Lung (tissue), 12 donors: ENCODE measurements around the gene ROBO1. TPM values are rescaled to one million over a fixed set of nuclear protein-coding genes. Genes with fewer than 3 reads are reported as not detected.

Experiments used
- ATAC-seq: fragments of 200-7000 bp; cut with Tn5 transposase; one replicate; pipeline ENCODE4 v1.9.1; 2020; ENCODE audit warnings: moderate number of reproducible peaks; ENCODE audit not compliant: insufficient read depth, low FRiP score
- DNase-seq, 3 donors: peaks; one replicate each; pipeline ENCODE4 v3.0.0-alpha.2; 2013 to 2017
- H3K27ac ChIP-seq, 2 donors: one replicate each; pipeline ENCODE4 v1.5.1; 2013; ENCODE audit warnings: mild to moderate bottlenecking in 2 of 2, moderate library complexity in 2 of 2, control low read depth in 1 of 2, inconsistent platforms in 1 of 2, low read depth in 1 of 2, low read length in 1 of 2
- H3K27me3 ChIP-seq, 3 donors: one replicate each; pipeline ENCODE4 v1.5.1; 2013; ENCODE audit warnings: low read length in 2 of 3; ENCODE audit not compliant: control insufficient read depth in 3 of 3, insufficient read depth in 3 of 3
- H3K36me3 ChIP-seq, 4 donors: one replicate each; pipeline ENCODE4 v1.5.1; 2013; ENCODE audit warnings: low read length in 4 of 4, mild to moderate bottlenecking in 1 of 4, moderate library complexity in 1 of 4; ENCODE audit not compliant: control insufficient read depth in 4 of 4, insufficient read depth in 4 of 4
- H3K4me1 ChIP-seq, 5 donors: one replicate each; pipeline ENCODE4 v1.5.1; 2013; ENCODE audit warnings: low read length in 5 of 5, mild to moderate bottlenecking in 2 of 5, moderate library complexity in 1 of 5; ENCODE audit not compliant: control insufficient read depth in 5 of 5, insufficient read depth in 5 of 5
- H3K4me3 ChIP-seq: one replicate; pipeline ENCODE4 v1.5.1; 2013; ENCODE audit warnings: mild to moderate bottlenecking, control low read depth, moderate library complexity
- H3K9ac ChIP-seq, 2 donors: one replicate each; pipeline ENCODE4 v1.5.1; 2013; ENCODE audit warnings: low read length in 2 of 2, control low read depth in 1 of 2; ENCODE audit not compliant: insufficient read depth in 1 of 2
- H3K9me3 ChIP-seq, 4 donors: one replicate each; pipeline ENCODE4 v1.5.1; 2013; ENCODE audit warnings: low read length in 3 of 4, mild to moderate bottlenecking in 1 of 4, moderate library complexity in 1 of 4; ENCODE audit not compliant: control insufficient read depth in 4 of 4, insufficient read depth in 3 of 4
- WGBS, 2 donors: extraction: QIAGEN DNeasy Blood & Tissue Kit; methylation state at CpG; one replicate each; pipeline ENCODE4 v1.1.7; 2013; 5-methylcytosine and 5-hydroxymethylcytosine counted together
- polyA plus RNA-seq, 2 donors: library from polyadenylated mRNA; stranded (reverse); fragments of 200-250 nt; gene quantifications; one replicate each; pipeline ENCODE4 v1.2.1, GENCODE V29; 2013
- total RNA-seq, 2 donors: library from RNA; depleted of rRNA in 1 of 2; stranded (reverse); fragments of >200 nt in 1 of 2; gene quantifications; one replicate each; pipeline ENCODE4 v1.2.1, GENCODE V29; 2014 to 2021
- TF ChIP-seq, protein P1 (sequence below): IDR thresholded peaks from 2 replicates; pipeline ENCODE4 v1.5.1; 2012; ENCODE audit warnings: mild to moderate bottlenecking; ENCODE audit errors: control extremely low read depth, extremely low read depth
- donor health status: control.
- donor health status: control.
- donor health status: Bipolar disorder and iron deficiency.
- donor health status: healthy.
- donor health status: DM: yes; HTN: yes; CAD: no.

The ROBO1 gene
- total and polyA plus RNA-seq, 4 donors: 2.6 to 72.6 (median 15.7) TPM

DNA sequence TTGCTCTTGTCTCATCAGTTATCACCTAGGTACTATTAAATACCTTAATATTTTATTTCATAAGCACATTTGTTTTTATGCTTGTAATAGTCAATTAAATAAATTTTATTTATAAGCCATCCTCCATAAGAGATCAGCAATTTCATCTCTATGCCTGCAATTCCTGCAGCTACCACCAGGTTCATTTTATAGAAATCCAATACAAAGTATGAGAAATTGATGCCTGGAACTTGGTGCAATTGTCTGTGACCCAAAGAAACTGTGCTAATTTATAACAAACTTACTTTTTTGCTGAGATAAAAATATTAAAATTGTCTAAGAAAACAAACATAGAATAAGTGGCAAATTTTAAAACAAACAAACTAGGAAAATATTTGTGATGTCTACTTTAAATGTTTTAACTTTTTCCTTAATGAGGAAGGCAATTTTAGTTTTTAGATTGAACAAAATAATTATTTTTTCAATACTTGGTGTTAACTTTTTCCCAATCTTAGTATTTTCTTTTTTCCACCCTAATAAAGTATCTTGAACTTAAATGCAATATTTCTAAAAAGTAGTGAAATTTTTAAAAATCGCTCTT lies 1026.6 kb downstream of the ROBO1 start:
- H3K27me3 ChIP-seq: no peaks in the 10 kb centered on the region
- DNase-seq (no peak), ATAC-seq (no peak)
- 90 to 95% methylated on average over 1 of the region's 1 CpG for WGBS, 2 donors
- no peak overlapping the region for H3K27ac ChIP-seq
- no peak overlapping the region for H3K4me3 ChIP-seq
- H3K4me1 ChIP-seq: no peaks in the 10 kb centered on the region
- no peaks in the 10 kb centered on the region for H3K36me3 ChIP-seq
- H3K9me3 ChIP-seq: no peaks in the 10 kb centered on the region
- no peak overlapping the region for H3K9ac ChIP-seq
- TF ChIP-seq, protein P1, sequence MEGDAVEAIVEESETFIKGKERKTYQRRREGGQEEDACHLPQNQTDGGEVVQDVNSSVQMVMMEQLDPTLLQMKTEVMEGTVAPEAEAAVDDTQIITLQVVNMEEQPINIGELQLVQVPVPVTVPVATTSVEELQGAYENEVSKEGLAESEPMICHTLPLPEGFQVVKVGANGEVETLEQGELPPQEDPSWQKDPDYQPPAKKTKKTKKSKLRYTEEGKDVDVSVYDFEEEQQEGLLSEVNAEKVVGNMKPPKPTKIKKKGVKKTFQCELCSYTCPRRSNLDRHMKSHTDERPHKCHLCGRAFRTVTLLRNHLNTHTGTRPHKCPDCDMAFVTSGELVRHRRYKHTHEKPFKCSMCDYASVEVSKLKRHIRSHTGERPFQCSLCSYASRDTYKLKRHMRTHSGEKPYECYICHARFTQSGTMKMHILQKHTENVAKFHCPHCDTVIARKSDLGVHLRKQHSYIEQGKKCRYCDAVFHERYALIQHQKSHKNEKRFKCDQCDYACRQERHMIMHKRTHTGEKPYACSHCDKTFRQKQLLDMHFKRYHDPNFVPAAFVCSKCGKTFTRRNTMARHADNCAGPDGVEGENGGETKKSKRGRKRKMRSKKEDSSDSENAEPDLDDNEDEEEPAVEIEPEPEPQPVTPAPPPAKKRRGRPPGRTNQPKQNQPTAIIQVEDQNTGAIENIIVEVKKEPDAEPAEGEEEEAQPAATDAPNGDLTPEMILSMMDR: no peak

DNA sequence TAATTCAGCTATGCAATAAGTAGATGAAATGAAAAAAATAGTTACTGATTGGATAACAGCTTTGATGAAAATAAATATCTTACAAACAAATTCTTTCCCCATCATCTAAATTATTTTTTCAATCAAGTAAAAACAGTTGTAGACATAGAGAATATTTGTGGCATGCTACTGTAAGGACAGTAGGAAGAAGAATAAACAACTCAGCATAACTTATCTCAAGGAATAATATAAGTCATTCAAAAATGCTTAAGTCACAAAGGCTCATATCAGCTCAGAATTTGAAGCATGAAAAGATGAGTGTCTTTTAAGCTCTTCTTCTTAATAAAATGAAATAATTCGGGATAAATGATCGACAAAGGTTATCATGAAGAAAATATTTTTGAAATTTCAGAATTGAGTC lies 1029.0 kb downstream of the ROBO1 start:
- no peak for DNase-seq
- H3K4me3 ChIP-seq: no peak overlapping the region
- ATAC-seq: no peak
- H3K9ac ChIP-seq: no peak overlapping the region
- H3K27me3 ChIP-seq: no peaks in the 10 kb centered on the region
- H3K4me1 ChIP-seq: peaks cover 0 to 2% (median 0%) of the 10 kb centered on the region in 5 donors
- TF ChIP-seq, protein P1: no peak
- WGBS, 2 donors: 87 to 89% methylated on average over 2 of the region's 2 CpGs
- no peak overlapping the region for H3K27ac ChIP-seq
- no peaks in the 10 kb centered on the region for H3K9me3 ChIP-seq
- H3K36me3 ChIP-seq: no peaks in the 10 kb centered on the region

DNA sequence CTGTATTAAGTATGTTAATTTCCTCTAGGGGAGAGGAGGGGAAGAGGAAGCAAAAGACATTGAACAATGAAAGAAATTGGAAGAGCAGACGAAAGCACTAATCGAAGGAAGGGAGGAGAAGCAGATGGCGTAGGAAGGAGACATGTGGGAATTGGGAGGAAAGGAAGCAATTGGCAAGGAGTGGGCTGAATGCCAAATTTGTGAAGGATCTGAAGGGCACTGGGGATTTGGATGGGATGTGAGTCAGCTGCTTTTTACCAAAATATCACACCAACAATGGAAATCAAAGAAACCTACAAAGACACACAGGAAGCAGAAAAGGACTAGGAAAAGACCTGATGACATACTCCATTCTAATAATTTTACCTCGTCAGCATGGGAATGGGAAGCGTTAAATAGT lies 1029.8 kb downstream of the ROBO1 start:
- H3K4me1 ChIP-seq: peaks cover 0 to 6% (median 0%) of the 10 kb centered on the region in 5 donors
- no peaks in the 10 kb centered on the region for H3K36me3 ChIP-seq
- no peaks in the 10 kb centered on the region for H3K9me3 ChIP-seq
- H3K27ac ChIP-seq: no peak overlapping the region
- WGBS, 2 donors: 70 to 80% methylated on average over 5 of the region's 5 CpGs
- no peak for ATAC-seq
- TF ChIP-seq, protein P1: no peak
- no peaks in the 10 kb centered on the region for H3K27me3 ChIP-seq
- no peak for DNase-seq
- no peak overlapping the region for H3K9ac ChIP-seq
- no peak overlapping the region for H3K4me3 ChIP-seq

DNA sequence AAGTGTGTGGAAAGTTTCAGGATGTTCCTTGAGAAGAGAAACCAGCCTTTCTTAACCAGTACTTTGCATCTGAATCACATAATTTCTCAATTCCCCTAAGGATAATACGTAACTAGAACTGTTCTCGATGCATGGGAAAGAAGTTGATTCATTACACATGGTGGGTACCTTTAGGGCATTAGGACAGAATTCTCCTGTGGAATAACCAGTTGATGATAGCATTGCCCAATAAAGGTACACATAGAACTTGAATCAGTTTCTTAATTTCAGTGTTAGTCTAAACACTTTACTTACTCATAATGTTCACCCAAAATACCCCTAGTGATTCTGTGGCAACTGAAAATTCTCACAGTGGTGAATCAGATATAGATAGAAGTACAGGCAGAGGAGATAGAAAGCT lies 1030.9 kb downstream of the ROBO1 start:
- H3K9ac ChIP-seq: no peak overlapping the region
- H3K27ac ChIP-seq: no peak overlapping the region
- ATAC-seq (no peak), DNase-seq (no peak)
- H3K9me3 ChIP-seq: no peaks in the 10 kb centered on the region
- no peak overlapping the region for H3K4me3 ChIP-seq
- 90 to 91% methylated on average over 2 of the region's 2 CpGs for WGBS, 2 donors
- H3K27me3 ChIP-seq: no peaks in the 10 kb centered on the region
- H3K36me3 ChIP-seq: no peaks in the 10 kb centered on the region
- H3K4me1 ChIP-seq: peaks cover 0 to 6% (median 0%) of the 10 kb centered on the region in 5 donors
- TF ChIP-seq, protein P1: no peak
